ENCODE results near the gene THRB. TPM values are rescaled to one million over a fixed set of nuclear protein-coding genes. Genes with fewer than 3 reads are reported as not detected.

The THRB gene
- total and polyA plus RNA-seq, 2 experiments from 2014 or later = 3.3 to 5.1 TPM

- in situ Hi-C loops (cut with MboI) = no loop called here
- H3F3A ChIP-seq (ENCODE audit: insufficient read depth) = no peaks in the 10 kb centered on the region
- no peak overlapping the region for H3K27ac ChIP-seq
- H3K27me3 ChIP-seq (replicated peaks; ENCODE audit: insufficient read depth) = no peaks in the 10 kb centered on the region
- H3K9me3 ChIP-seq (ENCODE audit: low read depth) = no peaks in the 10 kb centered on the region
- TF ChIP-seq EZH2 (IDR thresholded peaks at IDR 0.05; ENCODE audit: insufficient read depth, poor library complexity, severe bottlenecking) = no peak
- H2AFZ ChIP-seq = peak overlapping the region; percentile 8; the same call in 1 of the 2 replicates
- peaks cover 19% of the 10 kb centered on the region for H3K4me1 ChIP-seq (ENCODE audit: insufficient read depth)
- H4K20me1 ChIP-seq (ENCODE audit: insufficient read depth) = no peaks in the 10 kb centered on the region
- 95 to 100% methylated on average over 1 of the region's 1 CpG for WGBS, 2 experiments (ENCODE audit: low coverage in 1 of 2, low lambda C conversion rate in 2 of 2, missing lambda C conversion rate in 2 of 2)
- no peak overlapping the region for H3K9ac ChIP-seq
- H3K4me3 ChIP-seq = peak overlapping the region; percentile 32; the same call in 1 of the 2 replicates
- DNase-seq = peak; percentile 50
- H3K79me2 ChIP-seq (ENCODE audit: insufficient read depth) = peaks cover 52% of the 10 kb centered on the region
- H3K36me3 ChIP-seq (ENCODE audit: low read depth) = no peaks in the 10 kb centered on the region
- peak overlapping the region; percentile 59 for H3K4me2 ChIP-seq (ENCODE audit: unreplicated experiment)
- H3K9me2 ChIP-seq (ENCODE audit: insufficient read depth) = no peaks in the 10 kb centered on the region
Measured at GRCh38 chr3:24485511-24485910, 9.1 kb downstream of the THRB start.

GRCh38 chr3:24483873-24484272 lies 10.8 kb downstream of the THRB start:
- TF ChIP-seq EZH2 (IDR thresholded peaks at IDR 0.05; ENCODE audit: insufficient read depth, poor library complexity, severe bottlenecking) (no peak), EZH2phosphoT487 (IDR thresholded peaks at IDR 0.05; ENCODE audit: insufficient read depth, low read depth) (no peak)
- Histone ChIP-seq H4K20me1 (ENCODE audit: insufficient read depth) (no peaks in the 10 kb centered on the region), H3K9me3 (ENCODE audit: low read depth) (no peaks in the 10 kb centered on the region), H3K36me3 (ENCODE audit: low read depth) (no peaks in the 10 kb centered on the region), H3K4me1 (ENCODE audit: insufficient read depth) (peaks cover 11% of the 10 kb centered on the region), H3K27me3 (replicated peaks; ENCODE audit: insufficient read depth) (no peaks in the 10 kb centered on the region), H2AFZ (no peak overlapping the region), H3K27ac (no peak overlapping the region), H3K9ac (no peak overlapping the region), H3F3A (ENCODE audit: insufficient read depth) (no peaks in the 10 kb centered on the region), H3K4me3 (no peak overlapping the region), H3K9me2 (ENCODE audit: insufficient read depth) (no peaks in the 10 kb centered on the region), H3K79me2 (ENCODE audit: insufficient read depth) (peaks cover 39% of the 10 kb centered on the region), H3K4me2 (ENCODE audit: unreplicated experiment) (no peak overlapping the region)
- WGBS, 2 experiments (ENCODE audit: low coverage in 1 of 2, low lambda C conversion rate in 2 of 2, missing lambda C conversion rate in 2 of 2) = 99 to 100% methylated on average over 3 of the region's 3 CpGs
- DNase-seq = no peak
- in situ Hi-C loops (cut with MboI) = no loop called here

DNA sequence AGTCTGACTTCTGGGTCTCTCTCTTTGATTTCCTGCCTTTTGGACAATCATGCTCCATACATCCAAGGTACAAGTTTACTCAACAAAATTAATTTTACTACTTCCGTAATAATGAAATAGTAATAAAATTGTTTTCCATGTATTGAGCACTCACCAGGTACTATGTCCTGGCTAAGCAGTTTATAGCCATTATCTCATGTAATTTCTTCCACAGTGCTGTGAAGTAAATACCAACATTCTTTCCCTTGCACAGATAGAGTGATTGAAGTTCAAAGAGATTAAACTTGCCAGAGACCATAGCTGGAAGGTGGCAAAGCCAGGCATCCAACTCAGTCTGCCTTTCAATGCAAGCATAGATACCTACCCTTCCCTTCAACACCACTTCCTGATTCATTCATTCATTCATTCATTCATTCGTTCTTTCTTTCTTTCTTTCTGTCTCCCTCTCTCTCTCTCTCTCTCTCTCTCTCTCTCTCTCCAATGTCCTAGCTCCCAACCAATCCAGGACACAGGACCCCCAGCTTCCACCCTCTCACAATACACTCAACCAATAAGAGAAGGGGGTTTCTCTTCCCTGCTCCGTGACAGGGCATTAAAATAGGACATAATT lies 12.4 kb downstream of the THRB start:
- H3F3A ChIP-seq (ENCODE audit: insufficient read depth) = no peaks in the 10 kb centered on the region
- no peak overlapping the region for H3K9ac ChIP-seq
- no peak overlapping the region for H3K27ac ChIP-seq
- no peak overlapping the region for H3K4me3 ChIP-seq
- H2AFZ ChIP-seq = no peak overlapping the region
- no peaks in the 10 kb centered on the region for H3K9me3 ChIP-seq (ENCODE audit: low read depth)
- no peak overlapping the region for H3K4me2 ChIP-seq (ENCODE audit: unreplicated experiment)
- no peaks in the 10 kb centered on the region for H4K20me1 ChIP-seq (ENCODE audit: insufficient read depth)
- 71 to 87% methylated on average over 3 of the region's 3 CpGs for WGBS, 2 experiments (ENCODE audit: low coverage in 1 of 2, low lambda C conversion rate in 2 of 2, missing lambda C conversion rate in 2 of 2)
- peaks cover 24% of the 10 kb centered on the region for H3K79me2 ChIP-seq (ENCODE audit: insufficient read depth)
- in situ Hi-C loops (cut with MboI) = no loop called here
- H3K36me3 ChIP-seq (ENCODE audit: low read depth) = no peaks in the 10 kb centered on the region
- H3K9me2 ChIP-seq (ENCODE audit: insufficient read depth) = no peaks in the 10 kb centered on the region
- no peaks in the 10 kb centered on the region for H3K27me3 ChIP-seq (replicated peaks; ENCODE audit: insufficient read depth)
- TF ChIP-seq EZH2phosphoT487 (IDR thresholded peaks at IDR 0.05; ENCODE audit: insufficient read depth, low read depth) = no peak
- TF ChIP-seq EZH2 (IDR thresholded peaks at IDR 0.05; ENCODE audit: insufficient read depth, poor library complexity, severe bottlenecking) = no peak
- no peak for DNase-seq
- H3K4me1 ChIP-seq (ENCODE audit: insufficient read depth) = peaks cover 8% of the 10 kb centered on the region; the same call in 1 of the 2 replicates

DNA sequence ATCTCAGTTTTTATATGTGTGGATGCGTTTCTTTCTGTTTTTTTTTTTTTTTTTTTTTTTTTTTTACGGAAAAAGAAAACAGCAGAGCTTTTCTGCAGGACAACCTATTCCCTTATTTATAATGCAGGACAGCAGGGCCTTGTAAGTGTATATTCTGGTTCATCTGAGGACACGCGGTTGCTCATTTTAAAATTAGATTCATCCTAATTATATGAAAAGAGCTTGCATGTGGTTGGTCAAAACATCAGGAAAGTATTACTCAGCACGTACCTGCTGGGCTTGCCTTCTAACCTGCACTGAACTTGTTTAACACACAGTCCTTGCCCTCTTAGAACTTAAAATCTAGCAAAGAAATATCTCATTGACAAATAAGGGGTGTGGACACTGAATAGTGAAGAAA lies 13.5 kb downstream of the THRB start:
- TF ChIP-seq EZH2phosphoT487 (IDR thresholded peaks at IDR 0.05; ENCODE audit: insufficient read depth, low read depth) (no peak), EZH2 (IDR thresholded peaks at IDR 0.05; ENCODE audit: insufficient read depth, poor library complexity, severe bottlenecking) (no peak)
- no peaks in the 10 kb centered on the region for H3K36me3 ChIP-seq (ENCODE audit: low read depth)
- H2AFZ ChIP-seq = no peak overlapping the region
- H3K4me1 ChIP-seq (ENCODE audit: insufficient read depth) = peaks cover 14% of the 10 kb centered on the region
- H3K79me2 ChIP-seq (ENCODE audit: insufficient read depth) = peaks cover 14% of the 10 kb centered on the region
- no peak overlapping the region for H3K27ac ChIP-seq
- no peak for DNase-seq
- no peak overlapping the region for H3K4me2 ChIP-seq (ENCODE audit: unreplicated experiment)
- H3K4me3 ChIP-seq = no peak overlapping the region
- H3K9me2 ChIP-seq (ENCODE audit: insufficient read depth) = no peaks in the 10 kb centered on the region
- WGBS, 2 experiments (ENCODE audit: low coverage in 1 of 2, low lambda C conversion rate in 2 of 2, missing lambda C conversion rate in 2 of 2) = 79 to 94% methylated on average over 4 to 5 of the region's 5 CpGs
- in situ Hi-C loops (cut with MboI) = no loop called here
- H3K27me3 ChIP-seq (replicated peaks; ENCODE audit: insufficient read depth) = no peaks in the 10 kb centered on the region
- no peaks in the 10 kb centered on the region for H4K20me1 ChIP-seq (ENCODE audit: insufficient read depth)
- no peaks in the 10 kb centered on the region; the same call in 1 of the 2 replicates for H3F3A ChIP-seq (ENCODE audit: insufficient read depth)
- no peak overlapping the region for H3K9ac ChIP-seq
- H3K9me3 ChIP-seq (ENCODE audit: low read depth) = no peaks in the 10 kb centered on the region

GRCh38 chr3:24480497-24480896 lies 14.2 kb downstream of the THRB start:
- Histone ChIP-seq H3K27me3 (replicated peaks; ENCODE audit: insufficient read depth) (no peaks in the 10 kb centered on the region), H3F3A (ENCODE audit: insufficient read depth) (peaks cover 4% of the 10 kb centered on the region; the same call in 1 of the 2 replicates), H4K20me1 (ENCODE audit: insufficient read depth) (no peaks in the 10 kb centered on the region), H3K9me3 (ENCODE audit: low read depth) (no peaks in the 10 kb centered on the region), H3K9me2 (ENCODE audit: insufficient read depth) (no peaks in the 10 kb centered on the region), H2AFZ (no peak overlapping the region), H3K4me1 (ENCODE audit: insufficient read depth) (peaks cover 16% of the 10 kb centered on the region), H3K9ac (no peak overlapping the region), H3K36me3 (ENCODE audit: low read depth) (no peaks in the 10 kb centered on the region), H3K4me3 (no peak overlapping the region), H3K4me2 (ENCODE audit: unreplicated experiment) (no peak overlapping the region), H3K79me2 (ENCODE audit: insufficient read depth) (peaks cover 13% of the 10 kb centered on the region), H3K27ac (no peak overlapping the region)
- DNase-seq = no peak
- TF ChIP-seq EZH2phosphoT487 (IDR thresholded peaks at IDR 0.05; ENCODE audit: insufficient read depth, low read depth) = no peak
- no peak for TF ChIP-seq EZH2 (IDR thresholded peaks at IDR 0.05; ENCODE audit: insufficient read depth, poor library complexity, severe bottlenecking)
- in situ Hi-C loops (cut with MboI) = no loop called here

Measured in GM23248 (cell line).